ENCODE data around the gene VAMP5. TPM values are rescaled to one million over a fixed set of nuclear protein-coding genes. Genes with fewer than 3 reads are reported as not detected.
A peak's percentile ranks its signal among the peaks of the same experiment; 100 is the strongest.

Gene VAMP5
- 2.1 and 2.7 TPM in 2 replicates for total RNA-seq
- polyA plus RNA-seq, result 36.1 TPM in 2 replicates

GRCh38 chr2:85584354-85584856 lies at the start of gene VAMP5:
Gene VAMP5 (plus strand): TSS chr2:85584431. CDS start chr2:85584491, 60 bp downstream.
- 13% methylated on average over 30 of the region's 52 CpGs for WGBS (ENCODE audit: low lambda C conversion rate, missing lambda C conversion rate)
- Histone ChIP-seq H3K4me1 (ENCODE audit: insufficient read depth) (peaks cover 24% of the 10 kb centered on the region), H3K79me2 (peaks cover 10% of the 10 kb centered on the region), H3K36me3 (replicated peaks; ENCODE audit: insufficient read depth, low read depth) (no peaks in the 10 kb centered on the region), H3K27me3 (no peaks in the 10 kb centered on the region), H3K4me2 (peak within 1 kb of the TSS; percentile 83), H3K9me3 (ENCODE audit: low read depth) (no peaks in the 10 kb centered on the region), H3K9me2 (replicated peaks; ENCODE audit: insufficient read depth) (no peaks in the 10 kb centered on the region), H2AFZ (peak within 1 kb of the TSS; percentile 32), H4K20me1 (ENCODE audit: insufficient read depth, poor library complexity, severe bottlenecking) (no peaks in the 10 kb centered on the region), H3K4me3 (peak within 1 kb of the TSS; percentile 3), H3K27ac (peak within 1 kb of the TSS; percentile 83)
- TF ChIP-seq CTCF (IDR thresholded peaks at IDR 0.05; ENCODE audit: poor library complexity) (no peak), EZH2 (IDR thresholded peaks at IDR 0.05; ENCODE audit: borderline replicate concordance) (no peak), EZH2phosphoT487 (IDR thresholded peaks at IDR 0.05; ENCODE audit: low read depth, severe bottlenecking, unreplicated experiment) (no peak)
- DNase-seq (ENCODE audit: low spot score), result peak; percentile 80

- H3K27ac ChIP-seq, result no peak overlapping the region
- DNase-seq (ENCODE audit: low spot score), result no peak
- no peaks in the 10 kb centered on the region for H3K9me3 ChIP-seq (ENCODE audit: low read depth)
- no peak overlapping the region for H2AFZ ChIP-seq
- H3K27me3 ChIP-seq, result no peaks in the 10 kb centered on the region
- TF ChIP-seq CTCF (IDR thresholded peaks at IDR 0.05; ENCODE audit: poor library complexity), result no peak
- TF ChIP-seq EZH2phosphoT487 (IDR thresholded peaks at IDR 0.05; ENCODE audit: low read depth, severe bottlenecking, unreplicated experiment), result no peak
- no peak for TF ChIP-seq EZH2 (IDR thresholded peaks at IDR 0.05; ENCODE audit: borderline replicate concordance)
- no peak overlapping the region for H3K4me2 ChIP-seq
- 88% methylated on average over 3 of the region's 3 CpGs for WGBS (ENCODE audit: low lambda C conversion rate, missing lambda C conversion rate)
- H3K9me2 ChIP-seq (replicated peaks; ENCODE audit: insufficient read depth), result no peaks in the 10 kb centered on the region
- peaks cover 29% of the 10 kb centered on the region for H3K79me2 ChIP-seq
- H3K36me3 ChIP-seq (replicated peaks; ENCODE audit: insufficient read depth, low read depth), result no peaks in the 10 kb centered on the region
- peaks cover 20% of the 10 kb centered on the region for H3K4me1 ChIP-seq (ENCODE audit: insufficient read depth)
- no peak overlapping the region for H3K4me3 ChIP-seq
- peaks cover 8% of the 10 kb centered on the region for H4K20me1 ChIP-seq (ENCODE audit: insufficient read depth, poor library complexity, severe bottlenecking)
Measured at GRCh38 chr2:85534881-85535280, 49.4 kb upstream of the VAMP5 start.

- H3K27me3 ChIP-seq, result no peaks in the 10 kb centered on the region
- H3K79me2 ChIP-seq, result peaks cover 45% of the 10 kb centered on the region
- H3K27ac ChIP-seq, result peak overlapping the region; percentile 99
- no peaks in the 10 kb centered on the region for H3K9me2 ChIP-seq (replicated peaks; ENCODE audit: insufficient read depth)
- WGBS (ENCODE audit: low lambda C conversion rate, missing lambda C conversion rate), result 59% methylated on average over 3 of the region's 3 CpGs
- DNase-seq (ENCODE audit: low spot score), result peak; percentile 54
- H3K4me3 ChIP-seq, result no peak overlapping the region
- peaks cover 24% of the 10 kb centered on the region for H4K20me1 ChIP-seq (ENCODE audit: insufficient read depth, poor library complexity, severe bottlenecking)
- TF ChIP-seq EZH2phosphoT487 (IDR thresholded peaks at IDR 0.05; ENCODE audit: low read depth, severe bottlenecking, unreplicated experiment), result no peak
- TF ChIP-seq EZH2 (IDR thresholded peaks at IDR 0.05; ENCODE audit: borderline replicate concordance), result no peak
- no peak for TF ChIP-seq CTCF (IDR thresholded peaks at IDR 0.05; ENCODE audit: poor library complexity)
- H3K9me3 ChIP-seq (ENCODE audit: low read depth), result no peaks in the 10 kb centered on the region
- no peaks in the 10 kb centered on the region for H3K36me3 ChIP-seq (replicated peaks; ENCODE audit: insufficient read depth, low read depth)
- no peak overlapping the region for H2AFZ ChIP-seq
- H3K4me1 ChIP-seq (ENCODE audit: insufficient read depth), result peaks cover 28% of the 10 kb centered on the region
- H3K4me2 ChIP-seq, result peak overlapping the region; percentile 94
Measured at GRCh38 chr2:85536479-85536878, 47.8 kb upstream of the VAMP5 start.

Data from hepatocyte (in vitro differentiated cells).